ENCODE results near the gene RNASEH2C. TPM values are rescaled to one million over a fixed set of nuclear protein-coding genes. Genes with fewer than 3 reads are reported as not detected.

Gene RNASEH2C
- total RNA-seq, 4 donors from 2014 or later: 24.5 to 53.8 (median 33.7) TPM

GRCh38 chr11:65726660-65727059, 6.1 kb upstream of the RNASEH2C start:
- no peak for TF ChIP-seq EP300 (IDR thresholded peaks at IDR 0.05)
- Histone ChIP-seq H3K27ac (no peak overlapping the region), H3K9me3 (no peaks in the 10 kb centered on the region), H3K4me3 (no peak overlapping the region), H3K4me1 (no peaks in the 10 kb centered on the region), H3K36me3 (no peaks in the 10 kb centered on the region), H3K27me3 (no peaks in the 10 kb centered on the region)
- DNase-seq (ENCODE audit: low spot score in 2 of 2): no peak
- 80% methylated on average over 6 of the region's 6 CpGs for WGBS

- 88% methylated on average over 1 of the region's 1 CpG for WGBS
- TF ChIP-seq, protein P1, sequence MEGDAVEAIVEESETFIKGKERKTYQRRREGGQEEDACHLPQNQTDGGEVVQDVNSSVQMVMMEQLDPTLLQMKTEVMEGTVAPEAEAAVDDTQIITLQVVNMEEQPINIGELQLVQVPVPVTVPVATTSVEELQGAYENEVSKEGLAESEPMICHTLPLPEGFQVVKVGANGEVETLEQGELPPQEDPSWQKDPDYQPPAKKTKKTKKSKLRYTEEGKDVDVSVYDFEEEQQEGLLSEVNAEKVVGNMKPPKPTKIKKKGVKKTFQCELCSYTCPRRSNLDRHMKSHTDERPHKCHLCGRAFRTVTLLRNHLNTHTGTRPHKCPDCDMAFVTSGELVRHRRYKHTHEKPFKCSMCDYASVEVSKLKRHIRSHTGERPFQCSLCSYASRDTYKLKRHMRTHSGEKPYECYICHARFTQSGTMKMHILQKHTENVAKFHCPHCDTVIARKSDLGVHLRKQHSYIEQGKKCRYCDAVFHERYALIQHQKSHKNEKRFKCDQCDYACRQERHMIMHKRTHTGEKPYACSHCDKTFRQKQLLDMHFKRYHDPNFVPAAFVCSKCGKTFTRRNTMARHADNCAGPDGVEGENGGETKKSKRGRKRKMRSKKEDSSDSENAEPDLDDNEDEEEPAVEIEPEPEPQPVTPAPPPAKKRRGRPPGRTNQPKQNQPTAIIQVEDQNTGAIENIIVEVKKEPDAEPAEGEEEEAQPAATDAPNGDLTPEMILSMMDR (IDR thresholded peaks at IDR 0.05): no peak
- TF ChIP-seq POLR2A (IDR thresholded peaks at IDR 0.05) (no peak), POLR2AphosphoS5 (IDR thresholded peaks at IDR 0.05) (no peak), EP300 (IDR thresholded peaks at IDR 0.05) (no peak)
- Histone ChIP-seq H3K36me3 (peaks cover 20% of the 10 kb centered on the region), H3K27ac (no peak overlapping the region), H3K9me3 (no peaks in the 10 kb centered on the region), H3K4me3 (no peak overlapping the region), H3K27me3 (no peaks in the 10 kb centered on the region), H3K4me1 (peaks cover 20% of the 10 kb centered on the region)
- DNase-seq (ENCODE audit: low spot score in 2 of 2): no peak
Observed at GRCh38 chr11:65722261-65722660, 1.7 kb upstream of the RNASEH2C start.

GRCh38 chr11:65719871-65720210, 757 bp downstream of the RNASEH2C start:
- TF ChIP-seq, protein P1 (IDR thresholded peaks at IDR 0.05): no peak
- TF ChIP-seq EP300 (IDR thresholded peaks at IDR 0.05): no peak
- TF ChIP-seq POLR2AphosphoS5 (IDR thresholded peaks at IDR 0.05): no peak
- no peaks in the 10 kb centered on the region for H3K9me3 ChIP-seq
- WGBS: 2% methylated on average over 15 of the region's 17 CpGs

DNA sequence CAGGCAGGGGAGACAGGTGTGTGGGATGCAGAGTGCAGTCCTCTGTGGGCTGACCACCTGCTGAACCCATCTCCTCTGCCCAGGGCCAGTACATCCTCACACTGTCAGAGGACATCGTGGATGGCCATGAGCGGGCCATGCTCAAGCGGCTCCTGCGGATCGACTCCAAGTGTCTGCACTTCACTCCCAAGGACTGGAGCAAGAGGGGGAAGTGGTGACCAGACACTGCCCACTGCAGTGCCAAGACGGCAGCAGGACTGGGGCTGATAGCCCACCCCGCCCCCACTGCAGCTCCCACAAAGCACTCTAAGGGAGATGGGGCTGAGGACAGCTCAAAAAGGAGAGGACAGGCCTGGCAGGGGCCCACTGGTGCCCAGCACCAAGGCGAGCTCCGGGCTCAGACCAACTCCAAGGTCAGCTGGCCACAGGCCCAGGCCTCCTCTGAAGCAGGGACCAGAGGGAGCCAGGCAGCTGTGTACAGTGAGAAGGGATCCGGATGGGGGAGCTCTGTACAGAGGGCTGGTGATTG, 1.6 kb downstream of the RNASEH2C start:
- H3K27ac ChIP-seq: no peak overlapping the region
- peak overlapping the region; percentile 80 for H3K4me3 ChIP-seq
- no peaks in the 10 kb centered on the region for H3K27me3 ChIP-seq
- WGBS: 83% methylated on average over 6 of the region's 10 CpGs
- H3K4me1 ChIP-seq: peaks cover 20% of the 10 kb centered on the region
- TF ChIP-seq, protein P1 (IDR thresholded peaks at IDR 0.05): no peak
- TF ChIP-seq POLR2A (IDR thresholded peaks at IDR 0.05) (no peak), POLR2AphosphoS5 (IDR thresholded peaks at IDR 0.05) (no peak), EP300 (IDR thresholded peaks at IDR 0.05) (no peak)
- DNase-seq (ENCODE audit: low spot score in 2 of 2): peak in 1 of 2 donors; percentile 52
- H3K9me3 ChIP-seq: no peaks in the 10 kb centered on the region
- peaks cover 53% of the 10 kb centered on the region for H3K36me3 ChIP-seq

More at GRCh38 chr11:65719871-65720210, 757 bp downstream of the RNASEH2C start:
- Histone ChIP-seq H3K36me3 (peaks cover 45% of the 10 kb centered on the region), H3K27ac (peak overlapping the region; percentile 74), H3K27me3 (no peaks in the 10 kb centered on the region), H3K4me1 (peaks cover 20% of the 10 kb centered on the region), H3K4me3 (peak overlapping the region; percentile 80)
- peak in 1 of 2 donors; percentile 68 for DNase-seq (ENCODE audit: low spot score in 2 of 2)

DNA sequence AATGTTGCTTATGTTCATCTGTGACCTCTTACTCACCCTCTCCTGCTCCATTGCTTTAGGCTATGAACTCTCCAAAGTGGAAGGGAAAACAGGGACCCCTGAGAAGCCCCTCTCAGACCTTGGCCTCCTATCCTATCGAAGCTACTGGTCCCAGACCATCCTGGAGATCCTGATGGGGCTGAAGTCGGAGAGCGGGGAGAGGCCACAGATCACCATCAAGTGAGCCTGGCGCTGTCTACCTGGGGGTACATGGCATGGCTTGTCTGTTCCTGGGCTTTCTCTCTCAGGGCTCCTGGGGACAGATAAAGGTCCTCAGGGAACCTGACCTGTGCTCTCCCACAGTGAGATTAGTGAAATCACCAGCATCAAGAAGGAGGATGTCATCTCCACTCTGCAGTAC, 2.1 kb downstream of the RNASEH2C start:
- Histone ChIP-seq H3K9me3 (no peaks in the 10 kb centered on the region), H3K27me3 (no peaks in the 10 kb centered on the region), H3K27ac (no peak overlapping the region), H3K36me3 (peaks cover 57% of the 10 kb centered on the region), H3K4me3 (no peak overlapping the region), H3K4me1 (peaks cover 21% of the 10 kb centered on the region)
- TF ChIP-seq POLR2AphosphoS5 (IDR thresholded peaks at IDR 0.05) (no peak), EP300 (IDR thresholded peaks at IDR 0.05) (no peak), POLR2A (IDR thresholded peaks at IDR 0.05) (no peak)
- TF ChIP-seq, protein P1 (IDR thresholded peaks at IDR 0.05): no peak
- DNase-seq (ENCODE audit: low spot score in 2 of 2): peak in 1 of 2 donors; percentile 55
- 93% methylated on average over 4 of the region's 4 CpGs for WGBS

- Histone ChIP-seq H3K4me1 (peaks cover 28% of the 10 kb centered on the region), H3K27ac (no peak overlapping the region), H3K4me3 (no peak overlapping the region), H3K36me3 (peaks cover 61% of the 10 kb centered on the region), H3K9me3 (no peaks in the 10 kb centered on the region), H3K27me3 (no peaks in the 10 kb centered on the region)
- peak in 1 of 2 donors; percentile 52 for DNase-seq (ENCODE audit: low spot score in 2 of 2)
- no peak for TF ChIP-seq POLR2AphosphoS5 (IDR thresholded peaks at IDR 0.05)
- no peak for TF ChIP-seq EP300 (IDR thresholded peaks at IDR 0.05)
- TF ChIP-seq POLR2A (IDR thresholded peaks at IDR 0.05): no peak
- TF ChIP-seq, protein P1 (IDR thresholded peaks at IDR 0.05): no peak
- WGBS: 75% methylated on average over 6 of the region's 6 CpGs
Observed at GRCh38 chr11:65717906-65718305, 2.7 kb downstream of the RNASEH2C start.

All from suprapubic skin (tissue), 4 donors.